GM12878 (cell line): Measurements from ENCODE around the gene PPP1R36. TPM values are rescaled to one million over a fixed set of nuclear protein-coding genes. Genes with fewer than 3 reads are reported as not detected.

Experiments used
- CHD4 ChIP-seq: fragments of 200-600 bp; sonication (generic); IDR thresholded peaks from 2 replicates; pipeline ENCODE4 v1.6.1; 2016; ENCODE audit warnings: mild to moderate bottlenecking
- EED ChIP-seq: sonication (generic); IDR thresholded peaks from 2 replicates; pipeline ENCODE4 v1.6.1; 2016; ENCODE audit warnings: antibody characterized with exemption, low read depth
- HDAC2 ChIP-seq: fragments of 200-600 bp; sonication (generic); IDR thresholded peaks from 2 replicates; pipeline ENCODE4 v1.6.1; 2017
- HDAC6 ChIP-seq: fragments of 200-600 bp; sonication (generic); IDR thresholded peaks from one replicate; pipeline ENCODE4 v1.8.0; 2017; ENCODE audit warnings: antibody characterized with exemption; ENCODE audit not compliant: unreplicated experiment
- JUND ChIP-seq: IDR thresholded peaks from 2 replicates; pipeline ENCODE4 v1.6.1; 2012; ENCODE audit warnings: low read depth, mild to moderate bottlenecking, low read length, improper control_type of control experiment, moderate library complexity
- KLF5 ChIP-seq: fragments of 450-650 bp; IDR thresholded peaks from 2 replicates; pipeline ENCODE4 v1.6.1; 2014; ENCODE audit warnings: mild to moderate bottlenecking; ENCODE audit not compliant: partially characterized antibody
- MYB ChIP-seq: fragments of 150-350 bp; IDR thresholded peaks from 2 replicates; pipeline ENCODE4 v1.6.1; 2014; ENCODE audit warnings: mild to moderate bottlenecking, low read depth, low read length, borderline replicate concordance
- PML ChIP-seq: IDR thresholded peaks from 2 replicates; pipeline ENCODE4 v1.6.1; 2012; ENCODE audit warnings: low read length, inconsistent platforms
- POU2F2 ChIP-seq: IDR thresholded peaks from 3 replicates; pipeline ENCODE4 v1.6.1; 2011; ENCODE audit warnings: low read depth, mild to moderate bottlenecking, low read length, borderline replicate concordance
- SREBF1 ChIP-seq: IDR thresholded peaks from 2 replicates; pipeline ENCODE4 v1.6.1; 2012; ENCODE audit warnings: mild to moderate bottlenecking, low read length
- SUPT20H ChIP-seq: IDR thresholded peaks from 2 replicates; pipeline ENCODE4 v1.6.1; 2011; ENCODE audit warnings: low read depth, mild to moderate bottlenecking, low read length, moderate library complexity, borderline replicate concordance; ENCODE audit not compliant: control insufficient read depth
- polyA plus RNA-seq, 11 experiments: library from polyadenylated mRNA; depleted of rRNA in 4 of 11; unstranded in 6 of 11; stranded (reverse) in 5 of 11; fragments of >200 nt; fragmentation: Nextera tagmentation in 4 of 11; fragmentation: Illumina TruSeq in 1 of 11; extraction: Ambion mirVana in 4 of 11; extraction: Trizol in 1 of 11; gene quantifications; 1 replicate in 1 of 11; 2 replicates in 10 of 11; pipeline versions ENCODE4 v1.2.1 to v1.2.3, GENCODE V29; 2011 to 2016; ENCODE audit warnings: inconsistent platforms in 2 of 11, missing spikeins in 2 of 11, low read depth in 1 of 11
- total RNA-seq, 4 experiments: library from RNA; depleted of rRNA in 3 of 4; stranded (reverse); fragments of >200 nt in 3 of 4; fragmentation: Illumina TruSeq in 1 of 4; extraction: Trizol in 1 of 4; gene quantifications; 2 replicates each; pipeline versions ENCODE4 v1.2.1 to v1.2.3, GENCODE V29; 2013 to 2021
- TF ChIP-seq, protein P1 (sequence below), 3 experiments: IDR thresholded peaks in 2 of 3; conservative IDR thresholded peaks in 1 of 3; 2 replicates each; pipeline ENCODE4 v1.5.1; 2011; ENCODE audit warnings: low read depth in 3 of 3, low read length in 3 of 3, mild to moderate bottlenecking in 3 of 3, control low read depth in 2 of 3, moderate library complexity in 2 of 3, inconsistent platforms in 1 of 3, mixed read lengths in 1 of 3; ENCODE audit not compliant: control insufficient read depth in 2 of 3, insufficient read depth in 1 of 3; ENCODE audit errors: extremely low read depth in 1 of 3
- TF ChIP-seq, protein P2 (sequence below): fragments of 450-650 bp; IDR thresholded peaks from 2 replicates; pipeline ENCODE4 v1.6.1; 2017; ENCODE audit warnings: antibody characterized with exemption, mild to moderate bottlenecking, moderate library complexity
- TF ChIP-seq, protein P3 (sequence below): fragments of 450-650 bp; IDR thresholded peaks from 2 replicates; pipeline ENCODE4 v1.6.1; 2014; ENCODE audit warnings: mild to moderate bottlenecking

The PPP1R36 gene
- total and polyA plus RNA-seq, 10 of the 15 experiments (the other 5 are each of a cell fraction or from before 2014, with no cell fraction given) = 0.12 to 0.13 TPM; not detected in 8

DNA sequence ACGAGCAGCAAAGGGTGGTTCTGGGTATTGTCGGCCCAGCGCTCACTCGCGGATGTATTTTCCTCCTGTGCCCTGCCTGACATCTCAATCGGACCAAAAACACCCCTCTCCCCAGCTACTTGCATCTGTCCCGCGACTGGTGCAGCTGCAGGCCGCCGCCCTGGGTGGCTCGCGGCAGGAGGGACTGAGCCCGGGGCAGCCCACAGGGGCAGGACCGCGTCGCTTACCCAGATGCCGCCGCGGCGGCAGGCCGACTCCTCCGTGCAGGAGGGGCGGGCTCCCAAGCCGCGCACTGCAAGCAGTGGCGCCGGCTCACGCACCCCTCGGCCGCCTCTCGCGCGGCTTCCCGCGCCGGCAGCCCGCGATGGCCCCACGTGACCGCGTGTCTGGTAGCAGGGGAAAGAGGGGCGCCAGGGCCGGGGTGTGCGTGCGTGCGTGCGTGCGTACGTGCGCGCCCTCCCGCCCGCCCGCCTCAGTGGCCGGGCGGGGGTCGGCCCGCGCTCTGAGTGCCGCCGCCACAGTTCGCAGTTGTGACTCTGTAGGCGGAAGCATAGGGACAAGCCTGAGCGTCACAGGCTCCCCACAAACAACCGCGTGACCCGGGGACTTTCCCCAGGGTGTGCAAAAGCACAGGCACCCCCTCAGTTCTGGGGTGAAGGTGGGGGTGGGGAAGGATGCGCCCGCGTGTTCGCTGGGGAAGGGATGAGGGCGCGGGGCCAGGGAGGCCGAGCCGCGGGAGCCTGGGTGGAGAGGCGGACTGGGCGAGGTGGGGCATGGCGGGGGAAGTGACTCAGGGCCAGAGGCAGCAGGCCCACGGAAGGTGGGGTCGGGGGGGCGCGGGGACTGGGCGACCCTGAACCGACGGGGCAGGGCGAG lies 46.1 kb upstream of the PPP1R36 start, which contains the start of gene ZBTB25 (continued):
- TF ChIP-seq POU2F2 (peak; percentile 36; the same call in 1 of the 3 replicates), EED (0 out of 2 replicates have a peak, but pooled peaks have one; percentile 25), HDAC6 (no peak), PML (peak; percentile 58; the same call in 1 of the 2 replicates), MYB (0 out of 2 replicates have a peak, but pooled peaks have one; percentile 22), KLF5 (no peak), HDAC2 (no peak), SREBF1 (no peak), CHD4 (no peak), JUND (no peak), SUPT20H (no peak)
- TF ChIP-seq, protein P1, sequence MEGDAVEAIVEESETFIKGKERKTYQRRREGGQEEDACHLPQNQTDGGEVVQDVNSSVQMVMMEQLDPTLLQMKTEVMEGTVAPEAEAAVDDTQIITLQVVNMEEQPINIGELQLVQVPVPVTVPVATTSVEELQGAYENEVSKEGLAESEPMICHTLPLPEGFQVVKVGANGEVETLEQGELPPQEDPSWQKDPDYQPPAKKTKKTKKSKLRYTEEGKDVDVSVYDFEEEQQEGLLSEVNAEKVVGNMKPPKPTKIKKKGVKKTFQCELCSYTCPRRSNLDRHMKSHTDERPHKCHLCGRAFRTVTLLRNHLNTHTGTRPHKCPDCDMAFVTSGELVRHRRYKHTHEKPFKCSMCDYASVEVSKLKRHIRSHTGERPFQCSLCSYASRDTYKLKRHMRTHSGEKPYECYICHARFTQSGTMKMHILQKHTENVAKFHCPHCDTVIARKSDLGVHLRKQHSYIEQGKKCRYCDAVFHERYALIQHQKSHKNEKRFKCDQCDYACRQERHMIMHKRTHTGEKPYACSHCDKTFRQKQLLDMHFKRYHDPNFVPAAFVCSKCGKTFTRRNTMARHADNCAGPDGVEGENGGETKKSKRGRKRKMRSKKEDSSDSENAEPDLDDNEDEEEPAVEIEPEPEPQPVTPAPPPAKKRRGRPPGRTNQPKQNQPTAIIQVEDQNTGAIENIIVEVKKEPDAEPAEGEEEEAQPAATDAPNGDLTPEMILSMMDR (IDR thresholded peaks at IDR 0.05 in 2 of 3, conservative IDR thresholded peaks at IDR 0.05 in 1 of 3; ENCODE audit: control insufficient read depth in 2 of 3, extremely low read depth in 1 of 3, insufficient read depth in 1 of 3, low read depth in 3 of 3, low read length in 3 of 3) = no peak
- TF ChIP-seq, protein P2, sequence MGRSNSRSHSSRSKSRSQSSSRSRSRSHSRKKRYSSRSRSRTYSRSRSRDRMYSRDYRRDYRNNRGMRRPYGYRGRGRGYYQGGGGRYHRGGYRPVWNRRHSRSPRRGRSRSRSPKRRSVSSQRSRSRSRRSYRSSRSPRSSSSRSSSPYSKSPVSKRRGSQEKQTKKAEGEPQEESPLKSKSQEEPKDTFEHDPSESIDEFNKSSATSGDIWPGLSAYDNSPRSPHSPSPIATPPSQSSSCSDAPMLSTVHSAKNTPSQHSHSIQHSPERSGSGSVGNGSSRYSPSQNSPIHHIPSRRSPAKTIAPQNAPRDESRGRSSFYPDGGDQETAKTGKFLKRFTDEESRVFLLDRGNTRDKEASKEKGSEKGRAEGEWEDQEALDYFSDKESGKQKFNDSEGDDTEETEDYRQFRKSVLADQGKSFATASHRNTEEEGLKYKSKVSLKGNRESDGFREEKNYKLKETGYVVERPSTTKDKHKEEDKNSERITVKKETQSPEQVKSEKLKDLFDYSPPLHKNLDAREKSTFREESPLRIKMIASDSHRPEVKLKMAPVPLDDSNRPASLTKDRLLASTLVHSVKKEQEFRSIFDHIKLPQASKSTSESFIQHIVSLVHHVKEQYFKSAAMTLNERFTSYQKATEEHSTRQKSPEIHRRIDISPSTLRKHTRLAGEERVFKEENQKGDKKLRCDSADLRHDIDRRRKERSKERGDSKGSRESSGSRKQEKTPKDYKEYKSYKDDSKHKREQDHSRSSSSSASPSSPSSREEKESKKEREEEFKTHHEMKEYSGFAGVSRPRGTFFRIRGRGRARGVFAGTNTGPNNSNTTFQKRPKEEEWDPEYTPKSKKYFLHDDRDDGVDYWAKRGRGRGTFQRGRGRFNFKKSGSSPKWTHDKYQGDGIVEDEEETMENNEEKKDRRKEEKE = no peak
- TF ChIP-seq, protein P3, sequence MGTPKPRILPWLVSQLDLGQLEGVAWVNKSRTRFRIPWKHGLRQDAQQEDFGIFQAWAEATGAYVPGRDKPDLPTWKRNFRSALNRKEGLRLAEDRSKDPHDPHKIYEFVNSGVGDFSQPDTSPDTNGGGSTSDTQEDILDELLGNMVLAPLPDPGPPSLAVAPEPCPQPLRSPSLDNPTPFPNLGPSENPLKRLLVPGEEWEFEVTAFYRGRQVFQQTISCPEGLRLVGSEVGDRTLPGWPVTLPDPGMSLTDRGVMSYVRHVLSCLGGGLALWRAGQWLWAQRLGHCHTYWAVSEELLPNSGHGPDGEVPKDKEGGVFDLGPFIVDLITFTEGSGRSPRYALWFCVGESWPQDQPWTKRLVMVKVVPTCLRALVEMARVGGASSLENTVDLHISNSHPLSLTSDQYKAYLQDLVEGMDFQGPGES = no peak; the same call in 1 of the 2 replicates
- TF ChIP-seq, all 136 proteins: peak for 61
